Trophoblast cell (in vitro differentiated cells and primary cell): ENCODE data around the gene TMEM132D.

Experiments
- DNase-seq, 2 donors: peaks; one replicate each; pipeline ENCODE4 v3.0.0-alpha.2; 2016
- H2AFZ ChIP-seq: 2 replicates; pipeline ENCODE4 v1.6.1; 2013; ENCODE audit warnings: low read length, moderate library complexity, mild to moderate bottlenecking; ENCODE audit not compliant: insufficient read depth, poor library complexity
- H2AK5ac ChIP-seq: 2 replicates; pipeline ENCODE4 v1.6.1; 2013; ENCODE audit warnings: mild to moderate bottlenecking, low read length
- H2BK120ac ChIP-seq: 2 replicates; pipeline ENCODE4 v1.6.1; 2013; ENCODE audit warnings: low read length, mild to moderate bottlenecking, moderate library complexity; ENCODE audit not compliant: insufficient read depth, poor library complexity
- H2BK12ac ChIP-seq: 2 replicates; pipeline ENCODE4 v1.6.1; 2013; ENCODE audit warnings: mild to moderate bottlenecking, low read length, moderate library complexity
- H2BK5ac ChIP-seq: 2 replicates; pipeline ENCODE4 v1.6.1; 2013; ENCODE audit warnings: low read length, low read depth, moderate library complexity, mild to moderate bottlenecking; ENCODE audit not compliant: poor library complexity
- H3K14ac ChIP-seq: 2 replicates; pipeline ENCODE4 v1.6.1; 2013; ENCODE audit warnings: mild to moderate bottlenecking, low read length
- H3K18ac ChIP-seq: 2 replicates; pipeline ENCODE4 v1.6.1; 2013; ENCODE audit warnings: mild to moderate bottlenecking, low read length
- H3K23ac ChIP-seq: 2 replicates; pipeline ENCODE4 v1.6.1; 2013; ENCODE audit warnings: low read length
- H3K27ac ChIP-seq: 2 replicates; pipeline ENCODE4 v1.5.1; 2013; ENCODE audit warnings: low read depth, mild to moderate bottlenecking, inconsistent platforms, low read length, moderate library complexity
- H3K27me3 ChIP-seq: 2 replicates; pipeline ENCODE4 v1.6.1; 2013; ENCODE audit warnings: inconsistent platforms, mild to moderate bottlenecking, low read length, moderate library complexity; ENCODE audit not compliant: insufficient read depth
- H3K36me3 ChIP-seq, 2 experiments: 1 replicate in 1 of 2; 2 replicates in 1 of 2; pipeline ENCODE4 v1.6.1; 2013; ENCODE audit warnings: low read length in 2 of 2, mild to moderate bottlenecking in 2 of 2, moderate library complexity in 1 of 2; ENCODE audit not compliant: insufficient read depth in 2 of 2, control insufficient read depth in 1 of 2
- H3K4ac ChIP-seq: 2 replicates; pipeline ENCODE4 v1.6.1; 2013; ENCODE audit warnings: low read depth, mild to moderate bottlenecking, low read length, moderate library complexity
- H3K4me1 ChIP-seq, 2 experiments: 1 replicate in 1 of 2; 2 replicates in 1 of 2; pipeline ENCODE4 v1.6.1; 2013; ENCODE audit warnings: low read length in 2 of 2, mild to moderate bottlenecking in 2 of 2, moderate library complexity in 1 of 2; ENCODE audit not compliant: insufficient read depth in 2 of 2, control insufficient read depth in 1 of 2
- H3K4me2 ChIP-seq: 2 replicates; pipeline ENCODE4 v1.6.1; 2013; ENCODE audit warnings: inconsistent platforms, mild to moderate bottlenecking, low read length, moderate library complexity
- H3K4me3 ChIP-seq: 2 replicates; pipeline ENCODE4 v1.5.1; 2013; ENCODE audit warnings: mild to moderate bottlenecking, low read depth, low read length, inconsistent platforms
- H3K79me1 ChIP-seq: one replicate; pipeline ENCODE4 v1.6.1; 2013; ENCODE audit warnings: low read length
- H3K79me2 ChIP-seq: 2 replicates; pipeline ENCODE4 v1.6.1; 2013; ENCODE audit warnings: low read length, mild to moderate bottlenecking; ENCODE audit not compliant: control insufficient read depth, insufficient read depth, poor library complexity
- H3K9ac ChIP-seq: 2 replicates; pipeline ENCODE4 v1.6.1; 2013; ENCODE audit warnings: mild to moderate bottlenecking, low read length
- H3K9me3 ChIP-seq: 2 replicates; pipeline ENCODE4 v1.6.1; 2013; ENCODE audit warnings: low read depth, mild to moderate bottlenecking, control low read depth, inconsistent platforms, low read length; ENCODE audit not compliant: insufficient read depth
- H4K12ac ChIP-seq: 2 replicates; pipeline ENCODE4 v1.6.1; 2013; ENCODE audit warnings: low read depth, mild to moderate bottlenecking, low read length, moderate library complexity
- H4K8ac ChIP-seq: 2 replicates; pipeline ENCODE4 v1.6.1; 2013; ENCODE audit warnings: low read depth, mild to moderate bottlenecking, low read length, moderate library complexity
- H4K91ac ChIP-seq: one replicate; pipeline ENCODE4 v1.6.1; 2013; ENCODE audit warnings: low read depth, mild to moderate bottlenecking, low read length, moderate library complexity
- WGBS: extraction: QIAGEN DNeasy Blood & Tissue Kit; methylation state at CpG from one replicate; pipeline ENCODE4 v1.1.7; 2013; ENCODE audit warnings: missing lambda C conversion rate; ENCODE audit not compliant: insufficient read length, insufficient coverage; ENCODE audit errors: extremely low coverage; 5-methylcytosine and 5-hydroxymethylcytosine counted together

Gene TMEM132D

DNA sequence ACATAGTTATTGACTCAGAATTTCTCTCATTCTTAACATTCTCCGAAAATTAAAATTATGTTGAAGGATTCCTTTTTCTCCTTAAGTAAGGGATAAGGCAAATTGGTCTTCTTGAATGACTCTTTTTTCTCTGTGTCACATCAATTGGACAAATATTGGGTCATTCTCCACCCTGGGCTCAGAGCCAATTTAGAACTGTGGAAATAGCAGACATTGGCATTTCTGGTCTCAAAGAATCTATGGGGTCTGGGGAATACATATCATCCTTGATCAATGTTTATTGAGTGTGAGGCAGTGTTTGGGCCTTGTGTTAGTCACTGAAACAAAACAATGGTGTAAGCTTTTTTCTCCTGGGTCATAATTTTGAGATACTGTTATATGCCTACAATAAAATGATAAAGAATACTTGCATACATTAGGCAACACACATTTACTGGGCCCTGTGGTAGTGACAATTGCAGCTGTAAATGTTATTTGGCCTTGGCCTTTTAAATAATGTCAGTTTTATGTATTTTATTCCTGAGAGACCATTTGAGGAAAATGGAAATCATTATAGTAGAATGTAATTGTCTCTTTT lies 414.6 kb downstream of the TMEM132D start:
- H3K23ac ChIP-seq: no peak overlapping the region
- H4K12ac ChIP-seq: no peak overlapping the region
- DNase-seq: no peak
- H4K8ac ChIP-seq: no peak overlapping the region
- H3K18ac ChIP-seq: no peak overlapping the region
- no peak overlapping the region for H2BK12ac ChIP-seq
- no peak overlapping the region for H3K27ac ChIP-seq
- no peak overlapping the region for H4K91ac ChIP-seq
- H3K79me1 ChIP-seq: no peaks in the 10 kb centered on the region
- no peak overlapping the region for H2BK5ac ChIP-seq
- no CpG with 5 or more reads among the region's 1 CpG for WGBS
- no peak overlapping the region for H2AK5ac ChIP-seq
- no peaks in the 10 kb centered on the region for H3K36me3 ChIP-seq
- no peaks in the 10 kb centered on the region for H3K4me1 ChIP-seq
- no peak overlapping the region for H3K14ac ChIP-seq
- H3K79me2 ChIP-seq: no peaks in the 10 kb centered on the region
- H2BK120ac ChIP-seq: no peak overlapping the region
- H3K4ac ChIP-seq: no peak overlapping the region
- H3K4me3 ChIP-seq: no peak overlapping the region
- H3K9me3 ChIP-seq: no peaks in the 10 kb centered on the region
- no peak overlapping the region for H3K9ac ChIP-seq
- H2AFZ ChIP-seq: no peak overlapping the region
- H3K4me2 ChIP-seq: no peak overlapping the region
- no peaks in the 10 kb centered on the region for H3K27me3 ChIP-seq

DNA sequence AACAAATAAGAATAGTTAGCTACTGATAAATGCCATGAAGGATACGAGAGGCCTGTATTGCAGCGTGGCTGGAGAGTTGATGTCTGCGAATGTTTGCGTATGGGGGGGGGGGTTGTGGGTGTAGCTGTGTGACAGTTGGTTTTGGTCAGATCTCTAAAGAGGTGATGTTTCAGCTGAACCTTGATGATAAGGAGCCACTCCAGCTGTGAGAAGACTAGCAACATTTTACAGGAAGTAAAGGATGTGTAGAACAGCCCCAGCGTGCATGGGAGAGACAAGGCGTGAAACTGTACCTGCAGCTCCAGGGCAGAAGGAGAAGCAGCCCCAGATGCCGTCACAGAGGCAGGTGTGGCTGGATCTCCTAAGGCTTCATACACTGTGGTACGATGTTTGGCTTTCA lies 416.9 kb downstream of the TMEM132D start:
- Histone ChIP-seq H3K79me1 (no peaks in the 10 kb centered on the region), H3K9ac (no peak overlapping the region), H2BK120ac (no peak overlapping the region), H3K4me1 (no peaks in the 10 kb centered on the region), H2BK5ac (no peak overlapping the region), H3K23ac (no peak overlapping the region), H4K12ac (no peak overlapping the region), H3K79me2 (no peaks in the 10 kb centered on the region), H3K27ac (no peak overlapping the region), H3K4ac (no peak overlapping the region), H4K91ac (no peak overlapping the region), H2BK12ac (no peak overlapping the region), H3K4me2 (no peak overlapping the region), H3K9me3 (no peaks in the 10 kb centered on the region), H2AFZ (no peak overlapping the region), H4K8ac (no peak overlapping the region), H3K14ac (no peak overlapping the region), H2AK5ac (no peak overlapping the region), H3K27me3 (no peaks in the 10 kb centered on the region), H3K36me3 (no peaks in the 10 kb centered on the region), H3K18ac (no peak overlapping the region), H3K4me3 (peak overlapping the region; percentile 21)
- WGBS: no CpG with 5 or more reads among the region's 8 CpGs
- no peak for DNase-seq

DNA sequence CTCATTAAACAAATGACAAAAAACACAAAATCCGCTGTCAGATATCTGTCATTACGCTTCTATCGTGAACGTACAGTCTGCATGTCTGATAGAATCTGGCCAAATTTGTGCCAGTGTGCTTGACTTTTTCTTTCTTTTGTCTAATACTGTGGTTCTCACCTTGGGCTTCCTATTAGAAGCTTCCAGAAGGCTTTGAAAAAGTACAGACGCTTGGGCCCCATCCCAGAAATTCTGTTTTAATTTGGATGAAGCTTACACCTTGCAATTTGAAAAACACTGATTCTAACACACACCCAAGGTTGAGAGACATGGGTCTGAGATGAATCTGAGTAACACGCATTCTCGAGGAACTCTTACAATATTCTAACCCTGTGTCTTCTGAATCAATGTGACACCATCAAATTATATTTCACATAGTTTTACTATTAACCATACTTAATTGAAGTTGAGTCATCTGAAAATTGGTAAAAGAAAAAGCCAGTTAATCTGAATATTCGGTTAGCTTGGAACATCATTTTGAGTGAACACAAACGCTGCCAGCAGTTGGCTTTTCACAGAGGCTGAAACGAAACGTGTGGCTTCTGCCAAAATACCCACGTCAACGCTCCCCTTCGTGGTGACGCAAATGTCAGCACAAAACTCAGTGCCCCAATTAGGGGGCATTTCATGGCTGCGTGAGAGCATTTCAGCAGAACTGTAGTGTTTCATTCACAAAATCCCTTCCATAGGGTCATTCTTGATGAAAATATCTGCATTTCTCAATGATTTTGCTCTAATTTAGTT lies 420.5 kb downstream of the TMEM132D start:
- Histone ChIP-seq H4K8ac (no peak overlapping the region), H3K27ac (no peak overlapping the region), H2BK12ac (no peak overlapping the region), H3K4me2 (no peak overlapping the region), H3K27me3 (no peaks in the 10 kb centered on the region), H3K4me1 (no peaks in the 10 kb centered on the region), H3K4me3 (no peak overlapping the region), H3K18ac (no peak overlapping the region), H2BK120ac (no peak overlapping the region), H3K9ac (no peak overlapping the region), H3K14ac (no peak overlapping the region), H3K79me2 (no peaks in the 10 kb centered on the region), H4K91ac (no peak overlapping the region), H3K79me1 (no peaks in the 10 kb centered on the region), H3K9me3 (no peaks in the 10 kb centered on the region), H3K36me3 (no peaks in the 10 kb centered on the region), H3K4ac (no peak overlapping the region), H3K23ac (no peak overlapping the region), H2BK5ac (no peak overlapping the region), H2AFZ (no peak overlapping the region), H2AK5ac (no peak overlapping the region), H4K12ac (no peak overlapping the region)
- WGBS: no CpG with 5 or more reads among the region's 16 CpGs
- DNase-seq: no peak

DNA sequence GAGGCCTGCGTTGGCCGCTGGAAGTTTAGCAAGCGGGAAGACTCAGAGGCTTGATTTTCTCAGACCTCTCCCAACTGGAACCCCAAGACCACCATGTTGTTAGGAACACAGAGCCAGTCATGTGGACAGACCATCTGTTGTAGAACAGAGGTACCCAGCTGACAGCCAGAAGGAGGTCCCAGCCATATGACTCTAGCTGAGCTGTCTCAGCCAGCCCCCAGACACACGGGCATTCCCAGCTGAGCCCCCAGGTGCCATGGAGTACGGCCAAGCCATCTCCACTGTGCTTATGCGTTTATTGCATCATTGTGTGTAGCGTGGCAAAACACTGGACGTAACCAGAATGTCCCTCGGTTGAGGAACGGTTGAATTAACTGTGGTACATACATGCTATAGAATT lies 421.9 kb downstream of the TMEM132D start:
- Histone ChIP-seq H3K79me2 (no peaks in the 10 kb centered on the region), H3K79me1 (no peaks in the 10 kb centered on the region), H3K4me1 (no peaks in the 10 kb centered on the region), H2AK5ac (no peak overlapping the region), H3K27me3 (no peaks in the 10 kb centered on the region), H3K4me2 (no peak overlapping the region), H2BK5ac (no peak overlapping the region), H3K23ac (no peak overlapping the region), H4K91ac (no peak overlapping the region), H4K12ac (no peak overlapping the region), H3K18ac (no peak overlapping the region), H4K8ac (no peak overlapping the region), H2AFZ (no peak overlapping the region), H3K9me3 (no peaks in the 10 kb centered on the region), H2BK120ac (no peak overlapping the region), H3K4ac (no peak overlapping the region), H3K27ac (no peak overlapping the region), H2BK12ac (no peak overlapping the region), H3K36me3 (no peaks in the 10 kb centered on the region), H3K9ac (no peak overlapping the region), H3K4me3 (no peak overlapping the region), H3K14ac (no peak overlapping the region)
- no CpG with 5 or more reads among the region's 10 CpGs for WGBS
- DNase-seq: no peak
